Gastrocnemius medialis (tissue), 4 donors: Measurements from ENCODE around the gene COL23A1. TPM values are rescaled to one million over a fixed set of nuclear protein-coding genes. Genes with fewer than 3 reads are reported as not detected.

Source experiments
- ATAC-seq, 2 donors: fragments of 150-250 bp; one replicate each; pipeline ENCODE4 v1.9.1; 2016
- DNase-seq, 2 donors: peaks; one replicate each; pipeline ENCODE4 v3.0.0-alpha.2; 2019
- H3K27ac ChIP-seq, 4 donors: fragments of 200-600 bp; sonication (generic); 1 replicate in 1 of 4; 2 replicates in 3 of 4; pipeline ENCODE4 v1.5.1; 2016 to 2018; ENCODE audit warnings: mild to moderate bottlenecking in 2 of 4, moderate library complexity in 1 of 4
- H3K27me3 ChIP-seq, 3 donors: fragments of 200-600 bp; sonication (generic) in 2 of 3; 1 replicate in 1 of 3; 2 replicates in 2 of 3; pipeline versions ENCODE4 v1.5.1 to v1.6.0; 2016 to 2019; ENCODE audit warnings: mild to moderate bottlenecking in 1 of 3, moderate library complexity in 1 of 3
- H3K36me3 ChIP-seq, 2 donors: fragments of 200-600 bp; sonication (generic) in 1 of 2; one replicate each; pipeline ENCODE4 v1.5.1; 2017 to 2018
- H3K4me1 ChIP-seq, 2 donors: fragments of 200-600 bp; sonication (generic) in 1 of 2; one replicate each; pipeline ENCODE4 v1.5.1; 2016 to 2017; ENCODE audit warnings: mild to moderate bottlenecking in 2 of 2
- H3K4me3 ChIP-seq, 4 donors: fragments of 200-600 bp; sonication (generic) in 3 of 4; 1 replicate in 1 of 4; 2 replicates in 3 of 4; pipeline ENCODE4 v1.5.1; 2016 to 2019; ENCODE audit warnings: mild to moderate bottlenecking in 2 of 4
- H3K9me3 ChIP-seq, 3 donors: fragments of 200-600 bp; sonication (generic) in 2 of 3; 1 replicate in 1 of 3; 2 replicates in 2 of 3; pipeline ENCODE4 v1.5.1; 2016 to 2019
- CTCF ChIP-seq, 5 experiments: fragments of 450-650 bp in 3 of 5; fragments of 200-600 bp in 2 of 5; sonication (generic) in 2 of 5; IDR thresholded peaks in 4 of 5; conservative IDR thresholded peaks in 1 of 5; 1 replicate in 4 of 5; 2 replicates in 1 of 5; pipeline ENCODE4 v1.5.1; 2016 to 2019; ENCODE audit warnings: antibody characterized with exemption in 5 of 5, mild to moderate bottlenecking in 3 of 5, moderate library complexity in 3 of 5
- POLR2A ChIP-seq, 2 donors: fragments of 450-650 bp; IDR thresholded peaks; one replicate each; pipeline ENCODE4 v1.6.1; 2017; ENCODE audit warnings: antibody characterized with exemption in 2 of 2, mild to moderate bottlenecking in 2 of 2, moderate library complexity in 2 of 2
- in situ Hi-C, 4 donors: fragments of 200-750 bp; cut with MboI; loops; one replicate each; pipeline versions ENCODE4 v1.15.0 to v1.8.0; 2017; ENCODE audit warnings: low sequenced_read_pairs in 4 of 4
- intact Hi-C: fragments of 100-400 bp; cut with DNase I; formaldehyde crosslinking; loops from one replicate; pipeline ENCODE4 v1.15.1; 2023; ENCODE audit warnings: low total_unique reads
- total RNA-seq, 4 donors: library from RNA; depleted of rRNA; stranded (reverse); fragments of >200 nt; gene quantifications; one replicate each; pipeline versions ENCODE4 v1.1.0 to v1.2.3, GENCODE V29; 2016

Gene COL23A1
- total RNA-seq, 4 donors from 2014 or later: 0.62 to 1.1 (median 0.97) TPM; not detected in 1

- Histone ChIP-seq H3K9me3 (no peaks in the 10 kb centered on the region), H3K4me1 (peaks cover 56 to 59% of the 10 kb centered on the region in 2 donors), H3K4me3 (no peak overlapping the region), H3K27me3 (no peaks in the 10 kb centered on the region), H3K27ac (peak overlapping the region; percentile 14 to 96 (median 52)), H3K36me3 (peaks cover 0 to 5% of the 10 kb centered on the region in 2 donors)
- in situ Hi-C loops: no loop called here
- intact Hi-C loops: loop anchor here (2.0 to 10.0 kb wide), 4 partner anchors 113 to 1320 kb away; partner anchors contain the start of gene RUFY1
- TF ChIP-seq CTCF (IDR thresholded peaks at IDR 0.05 in 4 of 5, conservative IDR thresholded peaks at IDR 0.05 in 1 of 5) (peak; percentile 40 to 78 (median 68)), POLR2A (IDR thresholded peaks at IDR 0.05) (no peak)
- DNase-seq (peak in 1 of 2 donors; percentile 71), ATAC-seq (no peak)
Measured at GRCh38 chr5:178234750-178235587, 355.2 kb downstream of the COL23A1 start.

GRCh38 chr5:178234121-178234749 lies 356.0 kb downstream of the COL23A1 start:
- ATAC-seq: no peak
- peaks cover 0 to 13% of the 10 kb centered on the region in 2 donors for H3K36me3 ChIP-seq
- no peak overlapping the region for H3K4me3 ChIP-seq
- intact Hi-C loops: loop anchor here (2.0 to 10.0 kb wide), 2 partner anchors 317 to 1321 kb away; partner anchors contain the start of gene RUFY1
- no peak for DNase-seq
- no peak for TF ChIP-seq POLR2A (IDR thresholded peaks at IDR 0.05)
- no peak for TF ChIP-seq CTCF (IDR thresholded peaks at IDR 0.05 in 4 of 5, conservative IDR thresholded peaks at IDR 0.05 in 1 of 5)
- H3K9me3 ChIP-seq: no peaks in the 10 kb centered on the region
- peak overlapping the region in 2 of 4 donors; percentile 53 to 96 for H3K27ac ChIP-seq
- H3K4me1 ChIP-seq: peaks cover 58 to 61% of the 10 kb centered on the region in 2 donors
- H3K27me3 ChIP-seq: no peaks in the 10 kb centered on the region
- in situ Hi-C loops: no loop called here

GRCh38 chr5:178232920-178233429 lies 357.2 kb downstream of the COL23A1 start:
- Histone ChIP-seq H3K36me3 (peaks cover 0 to 25% of the 10 kb centered on the region in 2 donors), H3K4me1 (peaks cover 59 to 60% of the 10 kb centered on the region in 2 donors), H3K27me3 (no peaks in the 10 kb centered on the region), H3K9me3 (no peaks in the 10 kb centered on the region), H3K27ac (peak overlapping the region; percentile 87 to 99 (median 94)), H3K4me3 (peak overlapping the region; percentile 60 to 76 (median 70))
- ATAC-seq (peak; percentile 1 to 6), DNase-seq (no peak)
- intact Hi-C loops (loop anchor here (1.0 to 10.0 kb wide), 4 partner anchors 29 to 1322 kb away; partner anchors contain the start of genes CLK4, COL23A1, HNRNPAB and RUFY1), in situ Hi-C loops (no loop called here)
- TF ChIP-seq CTCF (IDR thresholded peaks at IDR 0.05 in 4 of 5, conservative IDR thresholded peaks at IDR 0.05 in 1 of 5) (no peak), POLR2A (IDR thresholded peaks at IDR 0.05) (no peak)

- ATAC-seq (peak; percentile 42 to 55), DNase-seq (peak; percentile 39 to 76)
- no peaks in the 10 kb centered on the region for H3K27me3 ChIP-seq
- peak within 1 kb of the TSS; percentile 87 to 99 (median 94) for H3K27ac ChIP-seq
- H3K36me3 ChIP-seq: peaks cover 0 to 32% of the 10 kb centered on the region in 2 donors
- intact Hi-C loops (loop anchor here (2.0 to 10.0 kb wide), 3 partner anchors 358 to 1322 kb away; partner anchors contain the start of genes CLK4, COL23A1 and RUFY1), in situ Hi-C loops (no loop called here)
- no peaks in the 10 kb centered on the region for H3K9me3 ChIP-seq
- TF ChIP-seq CTCF (IDR thresholded peaks at IDR 0.05 in 4 of 5, conservative IDR thresholded peaks at IDR 0.05 in 1 of 5) (peak in 1 of 5 experiments; percentile 6), POLR2A (IDR thresholded peaks at IDR 0.05) (peak; percentile 79 to 80)
- peak within 1 kb of the TSS; percentile 60 to 76 (median 70) for H3K4me3 ChIP-seq
- H3K4me1 ChIP-seq: peaks cover 53 to 58% of the 10 kb centered on the region in 2 donors
Measured at GRCh38 chr5:178232124-178232919, 357.9 kb downstream of the COL23A1 start, which contains the start of gene PHYKPL. Gene PHYKPL (minus strand): TSS chr5:178232802. CDS start chr5:178232550, 252 bp downstream.
